ENCODE data around the gene ZFAND2A.

DNA sequence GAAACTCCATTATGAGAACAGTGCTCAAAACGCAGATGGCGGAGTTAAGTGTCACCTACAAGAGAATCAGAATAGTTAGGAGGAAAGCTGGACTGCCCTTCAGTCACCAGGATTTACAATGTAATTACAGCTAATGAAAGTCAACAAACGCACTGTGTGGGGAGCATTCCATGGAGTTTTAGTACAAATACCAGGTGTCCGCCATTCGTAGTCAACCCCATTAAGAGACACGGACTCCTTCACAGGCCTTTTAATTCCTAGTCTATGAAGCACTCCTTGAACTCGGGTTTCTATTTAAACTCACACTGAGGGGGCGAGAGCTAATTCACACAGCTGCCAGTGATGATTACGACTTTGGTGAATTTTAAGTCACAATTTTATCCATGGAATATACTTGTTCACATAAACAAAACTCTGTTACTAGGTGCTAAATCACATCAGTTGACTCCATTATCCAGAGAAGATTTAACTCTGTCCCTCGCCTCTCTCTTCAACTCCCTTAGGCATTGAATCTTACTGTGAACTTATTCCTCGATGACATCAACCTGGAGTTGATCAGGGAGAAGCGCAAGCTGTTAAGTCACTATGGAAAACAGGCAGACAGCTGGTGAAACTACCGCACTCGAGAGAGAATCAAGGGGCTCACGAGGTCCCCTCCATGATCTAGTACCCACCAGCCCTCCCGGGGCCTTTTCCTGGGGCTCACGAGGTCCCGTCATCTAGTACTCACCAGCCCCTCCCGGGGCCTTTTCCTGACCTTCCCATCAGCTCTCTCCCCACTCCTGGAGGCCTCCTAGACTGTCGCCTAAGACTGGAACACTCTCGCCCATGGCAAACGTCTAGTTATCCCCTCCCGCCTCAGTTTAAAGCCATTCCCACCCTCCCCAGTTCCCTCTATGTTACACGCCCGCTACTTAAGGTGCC is 1.5 kb downstream of the ZFAND2A start:
- TF ChIP-seq, protein P1, sequence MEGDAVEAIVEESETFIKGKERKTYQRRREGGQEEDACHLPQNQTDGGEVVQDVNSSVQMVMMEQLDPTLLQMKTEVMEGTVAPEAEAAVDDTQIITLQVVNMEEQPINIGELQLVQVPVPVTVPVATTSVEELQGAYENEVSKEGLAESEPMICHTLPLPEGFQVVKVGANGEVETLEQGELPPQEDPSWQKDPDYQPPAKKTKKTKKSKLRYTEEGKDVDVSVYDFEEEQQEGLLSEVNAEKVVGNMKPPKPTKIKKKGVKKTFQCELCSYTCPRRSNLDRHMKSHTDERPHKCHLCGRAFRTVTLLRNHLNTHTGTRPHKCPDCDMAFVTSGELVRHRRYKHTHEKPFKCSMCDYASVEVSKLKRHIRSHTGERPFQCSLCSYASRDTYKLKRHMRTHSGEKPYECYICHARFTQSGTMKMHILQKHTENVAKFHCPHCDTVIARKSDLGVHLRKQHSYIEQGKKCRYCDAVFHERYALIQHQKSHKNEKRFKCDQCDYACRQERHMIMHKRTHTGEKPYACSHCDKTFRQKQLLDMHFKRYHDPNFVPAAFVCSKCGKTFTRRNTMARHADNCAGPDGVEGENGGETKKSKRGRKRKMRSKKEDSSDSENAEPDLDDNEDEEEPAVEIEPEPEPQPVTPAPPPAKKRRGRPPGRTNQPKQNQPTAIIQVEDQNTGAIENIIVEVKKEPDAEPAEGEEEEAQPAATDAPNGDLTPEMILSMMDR (IDR thresholded peaks at IDR 0.05) = no peak
- TF ChIP-seq EP300 (IDR thresholded peaks at IDR 0.05) = no peak
- no peak for TF ChIP-seq RAD21 (conservative IDR thresholded peaks at IDR 0.05 in 1 of 2, IDR thresholded peaks at IDR 0.05 in 1 of 2)
- no peak for TF ChIP-seq MAX (IDR thresholded peaks at IDR 0.05)
- no peak for TF ChIP-seq CEBPB (IDR thresholded peaks at IDR 0.05)
- TF ChIP-seq KDM1A (IDR thresholded peaks at IDR 0.05; ENCODE audit: low read depth) = no peak
- no peak for TF ChIP-seq JUN (IDR thresholded peaks at IDR 0.05)
- TF ChIP-seq GATA3 (IDR thresholded peaks at IDR 0.05; ENCODE audit: borderline replicate concordance) = no peak
- TF ChIP-seq POLR2A (IDR thresholded peaks at IDR 0.05; ENCODE audit: low read length) = no peak
